Lower lobe of right lung (tissue), 2 donors: ENCODE results near the gene TTBK2. TPM values are rescaled to one million over a fixed set of nuclear protein-coding genes. Genes with fewer than 3 reads are reported as not detected.

ENCODE experiments used
- ATAC-seq, 2 donors: fragments of 200-7000 bp; cut with Tn5 transposase; one replicate each; pipeline ENCODE4 v1.9.1; 2020 to 2022; ENCODE audit warnings: mild to moderate bottlenecking in 2 of 2, moderate library complexity in 2 of 2
- DNase-seq: peaks from one replicate; pipeline ENCODE4 v3.0.0-alpha.2; 2020
- H3K27ac ChIP-seq: fragments of 200-600 bp; one replicate; pipeline ENCODE4 v1.8.0; 2022
- H3K27me3 ChIP-seq: fragments of 200-600 bp; one replicate; pipeline ENCODE4 v1.8.0; 2022; ENCODE audit warnings: low read depth
- H3K36me3 ChIP-seq: fragments of 200-600 bp; one replicate; pipeline ENCODE4 v1.8.0; 2022; ENCODE audit warnings: mild to moderate bottlenecking
- H3K4me1 ChIP-seq: fragments of 200-600 bp; one replicate; pipeline ENCODE4 v1.8.0; 2022
- H3K4me3 ChIP-seq: fragments of 200-600 bp; one replicate; pipeline ENCODE4 v1.8.0; 2022; ENCODE audit warnings: mild to moderate bottlenecking
- H3K9me3 ChIP-seq: fragments of 200-600 bp; one replicate; pipeline ENCODE4 v1.8.0; 2022
- intact Hi-C: fragments of 100-400 bp; cut with DNase I; formaldehyde crosslinking; loops from one replicate; pipeline ENCODE4 v1.11.0; 2022
- total RNA-seq: library from RNA; stranded (reverse); fragmentation: NEBNext Ultra II Directional; extraction: Animal tissue kit (Norgen Biotek cat#: 25700); gene quantifications from one replicate; pipeline ENCODE4 v1.2.1, GENCODE V29; 2021
- TF ChIP-seq, protein P1 (sequence below): fragments of 200-600 bp; IDR thresholded peaks from one replicate; pipeline ENCODE4 v1.8.0; 2022; ENCODE audit warnings: antibody characterized with exemption, mild to moderate bottlenecking
- donor health status: DM: no; HTN: yes; CAD: no; lungs with severe emphysema.

The TTBK2 gene
- total RNA-seq, 1 donor from 2014 or later = 19.1 TPM

GRCh38 chr15:42742149-42742548 is 178.4 kb downstream of the TTBK2 start:
- intact Hi-C loops = no loop called here
- DNase-seq = no peak
- Histone ChIP-seq H3K9me3 (no peaks in the 10 kb centered on the region), H3K4me1 (peaks cover 7% of the 10 kb centered on the region), H3K27ac (no peak overlapping the region), H3K36me3 (peaks cover 9% of the 10 kb centered on the region), H3K4me3 (no peak overlapping the region), H3K27me3 (no peaks in the 10 kb centered on the region)
- TF ChIP-seq, protein P1, sequence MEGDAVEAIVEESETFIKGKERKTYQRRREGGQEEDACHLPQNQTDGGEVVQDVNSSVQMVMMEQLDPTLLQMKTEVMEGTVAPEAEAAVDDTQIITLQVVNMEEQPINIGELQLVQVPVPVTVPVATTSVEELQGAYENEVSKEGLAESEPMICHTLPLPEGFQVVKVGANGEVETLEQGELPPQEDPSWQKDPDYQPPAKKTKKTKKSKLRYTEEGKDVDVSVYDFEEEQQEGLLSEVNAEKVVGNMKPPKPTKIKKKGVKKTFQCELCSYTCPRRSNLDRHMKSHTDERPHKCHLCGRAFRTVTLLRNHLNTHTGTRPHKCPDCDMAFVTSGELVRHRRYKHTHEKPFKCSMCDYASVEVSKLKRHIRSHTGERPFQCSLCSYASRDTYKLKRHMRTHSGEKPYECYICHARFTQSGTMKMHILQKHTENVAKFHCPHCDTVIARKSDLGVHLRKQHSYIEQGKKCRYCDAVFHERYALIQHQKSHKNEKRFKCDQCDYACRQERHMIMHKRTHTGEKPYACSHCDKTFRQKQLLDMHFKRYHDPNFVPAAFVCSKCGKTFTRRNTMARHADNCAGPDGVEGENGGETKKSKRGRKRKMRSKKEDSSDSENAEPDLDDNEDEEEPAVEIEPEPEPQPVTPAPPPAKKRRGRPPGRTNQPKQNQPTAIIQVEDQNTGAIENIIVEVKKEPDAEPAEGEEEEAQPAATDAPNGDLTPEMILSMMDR = no peak
- ATAC-seq = no peak

DNA sequence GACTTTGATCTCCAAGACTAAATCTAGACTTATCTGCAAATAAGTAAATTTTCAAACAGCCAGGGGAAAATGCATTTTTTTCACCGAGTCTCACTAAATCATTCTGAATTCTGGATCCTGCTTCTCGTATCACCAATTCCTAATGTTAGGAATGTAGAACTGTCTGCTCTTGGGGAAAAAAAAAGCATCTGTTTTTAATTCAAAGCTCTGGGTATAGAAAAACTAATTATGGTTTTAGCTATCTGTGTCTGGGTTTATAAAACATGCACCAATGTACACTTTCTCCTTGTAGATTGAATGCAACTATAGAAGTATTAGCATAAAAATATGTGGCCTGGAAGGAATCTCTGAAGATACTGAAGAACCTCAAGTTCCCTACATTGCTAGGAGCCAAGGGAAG is 178.9 kb downstream of the TTBK2 start:
- ATAC-seq = no peak
- H3K27ac ChIP-seq = no peak overlapping the region
- H3K4me3 ChIP-seq = no peak overlapping the region
- no peaks in the 10 kb centered on the region for H3K9me3 ChIP-seq
- H3K27me3 ChIP-seq = no peaks in the 10 kb centered on the region
- intact Hi-C loops = no loop called here
- H3K36me3 ChIP-seq = peaks cover 9% of the 10 kb centered on the region
- peaks cover 7% of the 10 kb centered on the region for H3K4me1 ChIP-seq
- DNase-seq = no peak
- TF ChIP-seq, protein P1 = no peak

- Histone ChIP-seq H3K36me3 (peaks cover 26% of the 10 kb centered on the region), H3K4me1 (peaks cover 17% of the 10 kb centered on the region), H3K9me3 (no peaks in the 10 kb centered on the region), H3K27me3 (no peaks in the 10 kb centered on the region), H3K4me3 (peak overlapping the region; percentile 96), H3K27ac (peak overlapping the region; percentile 89)
- DNase-seq = no peak
- ATAC-seq = peak in 1 of 2 donors; percentile 1
- TF ChIP-seq, protein P1 = no peak
- intact Hi-C loops = no loop called here
Measured at GRCh38 chr15:42737529-42738328, 182.8 kb downstream of the TTBK2 start.

- intact Hi-C loops = no loop called here
Measured at GRCh38 chr15:42736793-42737528, 183.6 kb downstream of the TTBK2 start, which contains the start of gene CDAN1. CDAN1 (minus strand) TSS chr15:42737128; CDS start chr15:42737102, 26 bp downstream.

DNA sequence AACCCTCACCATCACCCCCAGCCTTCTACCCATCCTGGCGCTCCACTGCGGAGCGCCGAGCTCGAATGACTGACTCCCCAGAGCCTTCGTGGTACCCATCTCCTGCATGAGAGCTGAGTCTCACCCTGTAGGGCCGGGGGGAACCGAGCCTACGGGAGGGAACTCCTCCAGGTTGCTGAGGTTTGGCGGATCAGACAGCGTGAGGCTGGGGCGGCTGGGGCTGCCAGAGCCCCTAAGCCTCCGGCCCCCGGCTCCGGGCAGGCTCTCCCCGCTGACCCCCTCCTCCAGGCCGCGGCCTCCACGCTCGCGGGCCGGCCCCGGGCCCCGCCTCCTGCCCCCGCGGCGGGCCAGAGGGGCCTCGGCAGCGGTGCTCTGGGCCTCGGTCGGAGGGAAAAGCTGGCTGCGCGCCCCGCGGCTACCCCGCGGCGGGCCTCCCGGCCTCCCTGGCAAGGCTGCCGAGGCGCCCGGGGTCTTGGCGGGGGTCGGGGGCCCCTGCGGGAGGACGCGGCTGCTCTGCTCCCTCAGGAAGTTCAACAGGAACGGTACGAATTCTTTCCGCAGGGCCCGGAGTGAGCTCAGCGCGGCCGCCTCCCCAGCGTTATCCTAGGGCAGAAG is 184.3 kb downstream of the TTBK2 start:
- Histone ChIP-seq H3K27me3 (no peaks in the 10 kb centered on the region), H3K4me1 (peaks cover 17% of the 10 kb centered on the region), H3K27ac (peak overlapping the region; percentile 89), H3K9me3 (no peaks in the 10 kb centered on the region), H3K4me3 (peak overlapping the region; percentile 96), H3K36me3 (peaks cover 40% of the 10 kb centered on the region)
- TF ChIP-seq, protein P1 = no peak
- DNase-seq = no peak
- ATAC-seq = peak; percentile 50 to 60
- intact Hi-C loops = no loop called here

More at GRCh38 chr15:42736793-42737528, 183.6 kb downstream of the TTBK2 start, which contains the start of gene CDAN1:
- H3K4me1 ChIP-seq = peaks cover 17% of the 10 kb centered on the region
- no peaks in the 10 kb centered on the region for H3K27me3 ChIP-seq
- peaks cover 33% of the 10 kb centered on the region for H3K36me3 ChIP-seq
- peak within 1 kb of the TSS; percentile 96 for H3K4me3 ChIP-seq
- TF ChIP-seq, protein P1 = peak; percentile 7
- no peaks in the 10 kb centered on the region for H3K9me3 ChIP-seq
- peak within 1 kb of the TSS; percentile 89 for H3K27ac ChIP-seq
- DNase-seq = peak; percentile 94
- peak; percentile 99 for ATAC-seq
